ENCODE results near the gene IL1RN. TPM values are rescaled to one million over a fixed set of nuclear protein-coding genes. Genes with fewer than 3 reads are reported as not detected.

IL1RN gene
- total RNA-seq, 1 donor from 2014 or later, result not detected

- no peak for DNase-seq (ENCODE audit: low read depth)
Observed at GRCh38 chr2:113149553-113150257, 22.3 kb downstream of the IL1RN start.

- DNase-seq (ENCODE audit: low read depth), result no peak
Observed at GRCh38 chr2:113150258-113150601, 22.8 kb downstream of the IL1RN start.

GRCh38 chr2:113155331-113155730 lies 27.9 kb downstream of the IL1RN start:
- DNase-seq (ENCODE audit: low read depth), result no peak

GRCh38 chr2:113156278-113157117 lies 29.1 kb downstream of the IL1RN start:
- DNase-seq (ENCODE audit: low read depth), result no peak

- DNase-seq (ENCODE audit: low read depth), result no peak
Observed at GRCh38 chr2:113157118-113157896, 29.9 kb downstream of the IL1RN start.

- DNase-seq (ENCODE audit: low read depth), result no peak
Observed at GRCh38 chr2:113157897-113158753, 30.7 kb downstream of the IL1RN start.

- DNase-seq (ENCODE audit: low read depth), result no peak
Observed at GRCh38 chr2:113158884-113159553, 31.6 kb downstream of the IL1RN start.

GRCh38 chr2:113160248-113160647 lies 32.9 kb downstream of the IL1RN start:
- no peak for DNase-seq (ENCODE audit: low read depth)

GRCh38 chr2:113160962-113161361 lies 33.6 kb downstream of the IL1RN start:
- peak; percentile 9 for DNase-seq (ENCODE audit: low read depth)

- DNase-seq (ENCODE audit: low read depth), result no peak
Observed at GRCh38 chr2:113162173-113162572, 34.8 kb downstream of the IL1RN start.

GRCh38 chr2:113162869-113163268 lies 35.5 kb downstream of the IL1RN start:
- no peak for DNase-seq (ENCODE audit: low read depth)

GRCh38 chr2:113164215-113164929 lies 37.0 kb downstream of the IL1RN start:
- DNase-seq (ENCODE audit: low read depth), result no peak

GRCh38 chr2:113164930-113165585 lies 37.7 kb downstream of the IL1RN start:
- DNase-seq (ENCODE audit: low read depth), result no peak

GRCh38 chr2:113166187-113166645 lies 38.8 kb downstream of the IL1RN start:
- DNase-seq (ENCODE audit: low read depth), result no peak

GRCh38 chr2:113167115-113167932 lies 39.9 kb downstream of the IL1RN start:
- DNase-seq (ENCODE audit: low read depth), result peak; percentile 10

GRCh38 chr2:113167962-113168340 lies 40.6 kb downstream of the IL1RN start:
- DNase-seq (ENCODE audit: low read depth), result no peak

- no peak for DNase-seq (ENCODE audit: low read depth)
Observed at GRCh38 chr2:113169002-113169530, 41.7 kb downstream of the IL1RN start.

GRCh38 chr2:113169586-113169985 lies 42.2 kb downstream of the IL1RN start:
- no peak for DNase-seq (ENCODE audit: low read depth)
